Smooth muscle cell of trachea (primary cell): ENCODE data around the gene SGCE. TPM values are rescaled to one million over a fixed set of nuclear protein-coding genes. Genes with fewer than 3 reads are reported as not detected.

Source experiments
- total RNA-seq: library from RNA; depleted of rRNA; stranded (reverse); fragments of >200 nt; gene quantifications from 2 replicates; pipeline ENCODE4 v1.2.1, GENCODE V29; 2014

The SGCE gene, protein sequence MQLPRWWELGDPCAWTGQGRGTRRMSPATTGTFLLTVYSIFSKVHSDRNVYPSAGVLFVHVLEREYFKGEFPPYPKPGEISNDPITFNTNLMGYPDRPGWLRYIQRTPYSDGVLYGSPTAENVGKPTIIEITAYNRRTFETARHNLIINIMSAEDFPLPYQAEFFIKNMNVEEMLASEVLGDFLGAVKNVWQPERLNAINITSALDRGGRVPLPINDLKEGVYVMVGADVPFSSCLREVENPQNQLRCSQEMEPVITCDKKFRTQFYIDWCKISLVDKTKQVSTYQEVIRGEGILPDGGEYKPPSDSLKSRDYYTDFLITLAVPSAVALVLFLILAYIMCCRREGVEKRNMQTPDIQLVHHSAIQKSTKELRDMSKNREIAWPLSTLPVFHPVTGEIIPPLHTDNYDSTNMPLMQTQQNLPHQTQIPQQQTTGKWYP
- 87.5 and 115 TPM in 2 replicates for total RNA-seq

GRCh38 chr7:94655848-94656657 is at the start of gene SGCE:
SGCE (minus strand) TSS chr7:94656133; CDS start chr7:94656098, 35 bp downstream.

Other genes starting within 250 kb of the SGCE start
- gene CASD1, start 146.3 kb downstream of the SGCE start, total RNA-seq = 12.7 and 14.3 TPM in 2 replicates